Measurements from ENCODE around the gene SLC51A.
"Not testable (repeated sequence)": the region's sequence is repeated elsewhere in the genome, so short reads cannot be mapped to it uniquely, and the experiment has no call there.

SLC51A gene

GRCh38 chr3:196195664-196196265 is 20.6 kb upstream of the SLC51A start:
- H3K9ac ChIP-seq (ENCODE audit: low read length) = no peak overlapping the region
- no peak overlapping the region for H3K4me3 ChIP-seq (ENCODE audit: low read length)
- H3K27me3 ChIP-seq (ENCODE audit: control insufficient read depth, insufficient read depth, low read length) = no peaks in the 10 kb centered on the region
- no peaks in the 10 kb centered on the region for H3K4me1 ChIP-seq (ENCODE audit: control insufficient read depth, insufficient read depth, low read length)
- no peak overlapping the region for H3K27ac ChIP-seq (ENCODE audit: low read depth, low read length)
- no peaks in the 10 kb centered on the region for H3K36me3 ChIP-seq (ENCODE audit: control insufficient read depth, insufficient read depth, low read length)

GRCh38 chr3:196197524-196197923 is 18.8 kb upstream of the SLC51A start:
- H3K9ac ChIP-seq (ENCODE audit: low read length) = no peak overlapping the region
- no peak overlapping the region for H3K27ac ChIP-seq (ENCODE audit: low read depth, low read length)
- H3K36me3 ChIP-seq (ENCODE audit: control insufficient read depth, insufficient read depth, low read length) = no peaks in the 10 kb centered on the region
- no peaks in the 10 kb centered on the region for H3K4me1 ChIP-seq (ENCODE audit: control insufficient read depth, insufficient read depth, low read length)
- no peaks in the 10 kb centered on the region for H3K27me3 ChIP-seq (ENCODE audit: control insufficient read depth, insufficient read depth, low read length)
- H3K4me3 ChIP-seq (ENCODE audit: low read length) = no peak overlapping the region

- H3K9ac ChIP-seq (ENCODE audit: low read length) = no peak overlapping the region
- no peaks in the 10 kb centered on the region for H3K4me1 ChIP-seq (ENCODE audit: control insufficient read depth, insufficient read depth, low read length)
- H3K27ac ChIP-seq (ENCODE audit: low read depth, low read length) = no peak overlapping the region
- no peaks in the 10 kb centered on the region for H3K36me3 ChIP-seq (ENCODE audit: control insufficient read depth, insufficient read depth, low read length)
- H3K4me3 ChIP-seq (ENCODE audit: low read length) = no peak overlapping the region
- no peaks in the 10 kb centered on the region for H3K27me3 ChIP-seq (ENCODE audit: control insufficient read depth, insufficient read depth, low read length)
Measured at GRCh38 chr3:196198081-196198675, 18.2 kb upstream of the SLC51A start.

- H3K4me3 ChIP-seq (ENCODE audit: low read length) = no peak overlapping the region
- H3K27ac ChIP-seq (ENCODE audit: low read depth, low read length) = no peak overlapping the region
- H3K36me3 ChIP-seq (ENCODE audit: control insufficient read depth, insufficient read depth, low read length) = no peaks in the 10 kb centered on the region
Measured at GRCh38 chr3:196198771-196199753, 17.3 kb upstream of the SLC51A start.

GRCh38 chr3:196202516-196202970 is 13.8 kb upstream of the SLC51A start:
- Histone ChIP-seq H3K4me3 (ENCODE audit: low read length) (peak overlapping the region; percentile 32), H3K27me3 (ENCODE audit: control insufficient read depth, insufficient read depth, low read length) (no peaks in the 10 kb centered on the region), H3K27ac (ENCODE audit: low read depth, low read length) (no peak overlapping the region), H3K36me3 (ENCODE audit: control insufficient read depth, insufficient read depth, low read length) (no peaks in the 10 kb centered on the region), H3K4me1 (ENCODE audit: control insufficient read depth, insufficient read depth, low read length) (no peaks in the 10 kb centered on the region), H3K9ac (ENCODE audit: low read length) (no peak overlapping the region)

More at GRCh38 chr3:196198771-196199753, 17.3 kb upstream of the SLC51A start:
- no peak overlapping the region for H3K9ac ChIP-seq (ENCODE audit: low read length)
- no peaks in the 10 kb centered on the region for H3K4me1 ChIP-seq (ENCODE audit: control insufficient read depth, insufficient read depth, low read length)
- no peaks in the 10 kb centered on the region for H3K27me3 ChIP-seq (ENCODE audit: control insufficient read depth, insufficient read depth, low read length)

GRCh38 chr3:196203846-196204245 is 12.5 kb upstream of the SLC51A start:
- Histone ChIP-seq H3K36me3 (ENCODE audit: control insufficient read depth, insufficient read depth, low read length) (no peaks in the 10 kb centered on the region), H3K27ac (ENCODE audit: low read depth, low read length) (no peak overlapping the region)

GRCh38 chr3:196205442-196206205 is 10.7 kb upstream of the SLC51A start:
- not testable (repeated sequence) for H3K9ac ChIP-seq (ENCODE audit: low read length); H3K4me1 ChIP-seq (ENCODE audit: control insufficient read depth, insufficient read depth, low read length); H3K27ac ChIP-seq (ENCODE audit: low read depth, low read length); H3K36me3 ChIP-seq (ENCODE audit: control insufficient read depth, insufficient read depth, low read length); H3K27me3 ChIP-seq (ENCODE audit: control insufficient read depth, insufficient read depth, low read length); H3K4me3 ChIP-seq (ENCODE audit: low read length)

More at GRCh38 chr3:196203846-196204245, 12.5 kb upstream of the SLC51A start:
- no peaks in the 10 kb centered on the region for H3K27me3 ChIP-seq (ENCODE audit: control insufficient read depth, insufficient read depth, low read length)
- no peaks in the 10 kb centered on the region for H3K4me1 ChIP-seq (ENCODE audit: control insufficient read depth, insufficient read depth, low read length)
- H3K9ac ChIP-seq (ENCODE audit: low read length) = no peak overlapping the region
- H3K4me3 ChIP-seq (ENCODE audit: low read length) = no peak overlapping the region

- H3K4me1 ChIP-seq (ENCODE audit: control insufficient read depth, insufficient read depth, low read length) = no peaks in the 10 kb centered on the region
- H3K4me3 ChIP-seq (ENCODE audit: low read length) = peak overlapping the region; percentile 0
- H3K9ac ChIP-seq (ENCODE audit: low read length) = no peak overlapping the region
- no peaks in the 10 kb centered on the region for H3K27me3 ChIP-seq (ENCODE audit: control insufficient read depth, insufficient read depth, low read length)
- no peak overlapping the region for H3K27ac ChIP-seq (ENCODE audit: low read depth, low read length)
- no peaks in the 10 kb centered on the region for H3K36me3 ChIP-seq (ENCODE audit: control insufficient read depth, insufficient read depth, low read length)
Measured at GRCh38 chr3:196207159-196207832, 9.0 kb upstream of the SLC51A start.

- H3K9ac ChIP-seq (ENCODE audit: low read length) = no peak overlapping the region
- H3K27ac ChIP-seq (ENCODE audit: low read depth, low read length) = no peak overlapping the region
- no peaks in the 10 kb centered on the region for H3K27me3 ChIP-seq (ENCODE audit: control insufficient read depth, insufficient read depth, low read length)
- H3K36me3 ChIP-seq (ENCODE audit: control insufficient read depth, insufficient read depth, low read length) = no peaks in the 10 kb centered on the region
- H3K4me1 ChIP-seq (ENCODE audit: control insufficient read depth, insufficient read depth, low read length) = no peaks in the 10 kb centered on the region
- H3K4me3 ChIP-seq (ENCODE audit: low read length) = peak overlapping the region; percentile 62
Measured at GRCh38 chr3:196207833-196208607, 8.3 kb upstream of the SLC51A start.

GRCh38 chr3:196208942-196209695 is 7.2 kb upstream of the SLC51A start:
- H3K4me1 ChIP-seq (ENCODE audit: control insufficient read depth, insufficient read depth, low read length) = no peaks in the 10 kb centered on the region
- H3K4me3 ChIP-seq (ENCODE audit: low read length) = no peak overlapping the region
- no peak overlapping the region for H3K9ac ChIP-seq (ENCODE audit: low read length)
- H3K27ac ChIP-seq (ENCODE audit: low read depth, low read length) = no peak overlapping the region
- no peaks in the 10 kb centered on the region for H3K36me3 ChIP-seq (ENCODE audit: control insufficient read depth, insufficient read depth, low read length)
- peaks cover 4% of the 10 kb centered on the region for H3K27me3 ChIP-seq (ENCODE audit: control insufficient read depth, insufficient read depth, low read length)
